H1 (cell line): ENCODE results near the gene AANAT. TPM values are rescaled to one million over a fixed set of nuclear protein-coding genes. Genes with fewer than 3 reads are reported as not detected.

Experiments used
- ASH2L ChIP-seq: fragments of 200-600, 300-600 bp; sonication (generic); IDR thresholded peaks from one replicate; pipeline ENCODE4 v1.7.1; 2017; ENCODE audit warnings: low read length
- BCL11A ChIP-seq, 2 experiments: IDR thresholded peaks; one replicate each; pipeline ENCODE4 v1.6.1; 2011; ENCODE audit warnings: low read depth in 2 of 2, low read length in 2 of 2, mild to moderate bottlenecking in 2 of 2
- BRCA1 ChIP-seq: IDR thresholded peaks from 2 replicates; pipeline ENCODE4 v1.6.1; 2012; ENCODE audit warnings: low read depth, low read length, improper control_type of control experiment
- EGR1 ChIP-seq: IDR thresholded peaks from 2 replicates; pipeline ENCODE4 v1.6.1; 2011; ENCODE audit warnings: low read depth, low read length, borderline replicate concordance
- FOSL1 ChIP-seq: IDR thresholded peaks from 2 replicates; pipeline ENCODE4 v1.6.1; 2011; ENCODE audit warnings: mild to moderate bottlenecking, low read depth, low read length, moderate library complexity; ENCODE audit not compliant: insufficient read depth
- GABPA ChIP-seq: IDR thresholded peaks from 2 replicates; pipeline ENCODE4 v1.6.1; 2011; ENCODE audit warnings: mild to moderate bottlenecking, low read length, moderate library complexity, borderline replicate concordance; ENCODE audit not compliant: insufficient read depth
- GTF2F1 ChIP-seq: IDR thresholded peaks from 2 replicates; pipeline ENCODE4 v1.6.1; 2012; ENCODE audit warnings: low read depth, low read length, improper control_type of control experiment, borderline replicate concordance
- HDAC2 ChIP-seq, 2 experiments: fragments of 300-600 bp in 1 of 2; sonication (generic) in 1 of 2; IDR thresholded peaks; 2 replicates each; pipeline ENCODE4 v1.6.1; 2011 to 2012; ENCODE audit warnings: low read depth in 2 of 2, low read length in 2 of 2, mild to moderate bottlenecking in 2 of 2, moderate library complexity in 2 of 2, borderline replicate concordance in 1 of 2, inconsistent platforms in 1 of 2
- KDM1A ChIP-seq: fragments of 200-600, 300-600 bp; sonication (generic); IDR thresholded peaks from 2 replicates; pipeline ENCODE4 v1.7.1; 2016; ENCODE audit warnings: mild to moderate bottlenecking, low read length, borderline replicate concordance
- KDM4A ChIP-seq: IDR thresholded peaks from one replicate; pipeline ENCODE4 v1.7.1; 2012; ENCODE audit warnings: low read depth, mild to moderate bottlenecking, moderate library complexity, low read length, inconsistent platforms; ENCODE audit not compliant: severe bottlenecking
- KDM5A ChIP-seq: fragments of 200-600 bp; IDR thresholded peaks from 2 replicates; pipeline ENCODE4 v1.7.1; 2012; ENCODE audit warnings: mild to moderate bottlenecking, low read length, inconsistent platforms, mixed read lengths
- PHF8 ChIP-seq: fragments of 200-600 bp; sonication (generic); conservative IDR thresholded peaks from 2 replicates; pipeline ENCODE4 v1.7.1; 2012; ENCODE audit warnings: low read depth, mild to moderate bottlenecking, inconsistent platforms, low read length, moderate library complexity
- POU5F1 ChIP-seq: IDR thresholded peaks from 2 replicates; pipeline ENCODE4 v1.6.1; 2011; ENCODE audit warnings: low read depth, mild to moderate bottlenecking, low read length, moderate library complexity
- RFX5 ChIP-seq: IDR thresholded peaks from 2 replicates; pipeline ENCODE4 v1.6.1; 2011; ENCODE audit warnings: low read depth, low read length, improper control_type of control experiment, borderline replicate concordance
- SIN3A ChIP-seq, 2 experiments: IDR thresholded peaks in 1 of 2; conservative IDR thresholded peaks in 1 of 2; 2 replicates each; pipeline ENCODE4 v1.6.1; 2011 to 2012; ENCODE audit warnings: low read length in 2 of 2, improper control_type of control experiment in 1 of 2, low read depth in 1 of 2, mild to moderate bottlenecking in 1 of 2
- SP2 ChIP-seq: IDR thresholded peaks from 2 replicates; pipeline ENCODE4 v1.6.1; 2012; ENCODE audit warnings: mild to moderate bottlenecking, low read length, inconsistent platforms
- SUZ12 ChIP-seq: fragments of 200-600 bp; sonication (generic); IDR thresholded peaks from 2 replicates; pipeline ENCODE4 v1.6.1; 2012; ENCODE audit warnings: mild to moderate bottlenecking, inconsistent platforms, low read length, moderate library complexity, mixed read lengths
- TBP ChIP-seq: IDR thresholded peaks from 2 replicates; pipeline ENCODE4 v1.6.1; 2011; ENCODE audit warnings: low read depth, low read length, improper control_type of control experiment
- polyA plus RNA-seq, 7 experiments: library from polyadenylated mRNA; depleted of rRNA in 3 of 7; stranded (reverse) in 5 of 7; unstranded in 2 of 7; fragments of >200 nt in 5 of 7; fragments of 200-250 nt in 2 of 7; gene quantifications; 1 replicate in 5 of 7; 2 replicates in 1 of 7; 4 replicates in 1 of 7; pipeline versions ENCODE4 v1.2.1 to v1.2.3, GENCODE V29; 2011 to 2013; ENCODE audit warnings: missing spikeins in 2 of 7, mixed read lengths in 2 of 7
- total RNA-seq: library from RNA; stranded (reverse); fragmentation: NEBNext Ultra II Directional; extraction: Animal tissue kit (Norgen Biotek cat#: 25700); gene quantifications from 2 replicates; pipeline ENCODE4 v1.2.1, GENCODE V29; 2021
- TF ChIP-seq, protein P1 (sequence below): IDR thresholded peaks from 2 replicates; pipeline ENCODE4 v1.6.1; 2012; ENCODE audit warnings: inconsistent platforms
- TF ChIP-seq, protein P2 (sequence below): IDR thresholded peaks from 2 replicates; pipeline ENCODE4 v1.6.1; 2011; ENCODE audit warnings: low read length, improper control_type of control experiment
- TF ChIP-seq, protein P3 (sequence below): IDR thresholded peaks from 2 replicates; pipeline ENCODE4 v1.6.1; 2012; ENCODE audit warnings: inconsistent platforms

Gene AANAT
- total and polyA plus RNA-seq, 2 of the 8 experiments (the other 6 are each of a cell fraction or from before 2014, with no cell fraction given), result 0.53 TPM; not detected in 1

DNA sequence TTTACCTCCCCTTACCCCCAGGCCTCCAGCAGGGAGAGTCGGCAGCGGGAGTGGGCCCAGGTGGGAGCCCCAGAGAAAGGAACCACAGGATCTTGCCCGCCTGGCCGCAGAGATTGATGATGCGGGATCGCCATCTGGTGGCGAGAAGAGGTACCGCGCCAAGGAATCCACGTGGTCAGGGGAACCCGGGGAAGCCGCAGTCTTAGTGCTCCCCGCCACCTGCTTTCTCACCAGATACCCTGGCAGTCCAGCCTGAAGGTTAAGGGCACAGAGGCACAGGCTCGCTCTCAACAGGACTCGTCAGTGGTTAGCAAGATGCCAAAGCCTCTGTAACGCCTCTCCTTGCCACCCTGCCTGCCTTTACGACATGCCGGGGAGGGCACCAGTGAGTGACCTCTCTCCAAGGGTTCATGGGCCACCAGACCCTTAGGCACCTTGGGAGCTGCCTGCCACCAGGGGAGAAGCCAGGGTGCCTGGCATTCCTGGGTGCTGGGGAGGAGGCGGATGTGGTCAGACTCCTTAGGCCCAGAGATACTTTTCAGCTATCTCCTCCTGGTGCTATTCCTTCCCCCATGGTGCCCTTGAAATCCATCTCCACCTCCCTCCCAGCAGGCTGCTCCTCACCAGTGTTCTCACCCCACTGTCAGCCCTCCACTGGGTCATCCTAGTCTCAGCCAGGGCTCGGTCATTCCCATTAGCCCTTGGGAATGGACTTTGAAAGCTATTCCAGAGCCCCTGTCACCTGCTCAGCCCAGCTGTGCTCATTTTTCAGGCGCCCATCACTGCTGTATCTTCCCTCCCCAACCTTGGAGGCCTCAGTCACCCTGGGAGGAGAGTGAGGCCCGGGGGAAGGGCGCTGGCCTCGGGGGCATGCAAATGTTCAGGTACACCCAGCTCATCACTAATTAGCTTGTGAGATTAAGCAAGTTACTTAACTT is 39.3 kb downstream of the AANAT start (continued):
- TF ChIP-seq PHF8 (no peak), SUZ12 (peak; percentile 40; the same call in 1 of the 2 replicates), BRCA1 (no peak), RFX5 (no peak), ASH2L (no peak), POU5F1 (no peak), EGR1 (no peak), FOSL1 (no peak), TBP (no peak), BCL11A (IDR thresholded peaks at IDR 0.05; ENCODE audit: low read depth in 2 of 2, low read length in 2 of 2) (no peak), GABPA (0 out of 2 replicates have a peak, but pooled peaks have one; percentile 52), KDM1A (no peak), HDAC2 (IDR thresholded peaks at IDR 0.05; ENCODE audit: borderline replicate concordance in 1 of 2, low read depth in 2 of 2, low read length in 2 of 2) (no peak), SIN3A (conservative IDR thresholded peaks at IDR 0.05 in 1 of 2, IDR thresholded peaks at IDR 0.05 in 1 of 2; ENCODE audit: low read depth in 1 of 2, low read length in 2 of 2) (peak in 1 of 2 experiments; percentile 69; a peak in 1 of 4 replicates), KDM4A (no peak), KDM5A (no peak), SP2 (no peak), GTF2F1 (no peak)
- TF ChIP-seq, protein P1, sequence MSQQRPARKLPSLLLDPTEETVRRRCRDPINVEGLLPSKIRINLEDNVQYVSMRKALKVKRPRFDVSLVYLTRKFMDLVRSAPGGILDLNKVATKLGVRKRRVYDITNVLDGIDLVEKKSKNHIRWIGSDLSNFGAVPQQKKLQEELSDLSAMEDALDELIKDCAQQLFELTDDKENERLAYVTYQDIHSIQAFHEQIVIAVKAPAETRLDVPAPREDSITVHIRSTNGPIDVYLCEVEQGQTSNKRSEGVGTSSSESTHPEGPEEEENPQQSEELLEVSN, result peak; percentile 63
- TF ChIP-seq, protein P2, sequence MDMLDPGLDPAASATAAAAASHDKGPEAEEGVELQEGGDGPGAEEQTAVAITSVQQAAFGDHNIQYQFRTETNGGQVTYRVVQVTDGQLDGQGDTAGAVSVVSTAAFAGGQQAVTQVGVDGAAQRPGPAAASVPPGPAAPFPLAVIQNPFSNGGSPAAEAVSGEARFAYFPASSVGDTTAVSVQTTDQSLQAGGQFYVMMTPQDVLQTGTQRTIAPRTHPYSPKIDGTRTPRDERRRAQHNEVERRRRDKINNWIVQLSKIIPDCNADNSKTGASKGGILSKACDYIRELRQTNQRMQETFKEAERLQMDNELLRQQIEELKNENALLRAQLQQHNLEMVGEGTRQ, result 0 out of 2 replicates have a peak, but pooled peaks have one; percentile 60
- TF ChIP-seq, protein P3, sequence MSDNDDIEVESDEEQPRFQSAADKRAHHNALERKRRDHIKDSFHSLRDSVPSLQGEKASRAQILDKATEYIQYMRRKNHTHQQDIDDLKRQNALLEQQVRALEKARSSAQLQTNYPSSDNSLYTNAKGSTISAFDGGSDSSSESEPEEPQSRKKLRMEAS, result peak; percentile 98
